ENCODE results near the gene PCSK6. TPM values are rescaled to one million over a fixed set of nuclear protein-coding genes. Genes with fewer than 3 reads are reported as not detected.

The PCSK6 gene
- total RNA-seq, 1 experiment from 2014 or later = 2.9 TPM

- no peak for TF ChIP-seq ZNF425 (CRISPR knock-in tag; conservative IDR thresholded peaks at IDR 0.05)
- TF ChIP-seq E2F5 (CRISPR knock-in tag; IDR thresholded peaks at IDR 0.05) = no peak
- TF ChIP-seq SOX15 (CRISPR knock-in tag; IDR thresholded peaks at IDR 0.05) = no peak
- TF ChIP-seq TEAD1 (CRISPR knock-in tag; IDR thresholded peaks at IDR 0.05) = no peak
- no peak for TF ChIP-seq NR2C2 (CRISPR knock-in tag; IDR thresholded peaks at IDR 0.05)
- TF ChIP-seq AFF4 (CRISPR knock-in tag; IDR thresholded peaks at IDR 0.05; ENCODE audit: borderline replicate concordance) = no peak
- no peak for TF ChIP-seq OVOL2 (CRISPR knock-in tag; IDR thresholded peaks at IDR 0.05; ENCODE audit: borderline replicate concordance)
- TF ChIP-seq ZNF121 (CRISPR knock-in tag; IDR thresholded peaks at IDR 0.05) = no peak
- TF ChIP-seq ZNF423 (CRISPR knock-in tag; IDR thresholded peaks at IDR 0.05) = no peak
These were observed 24.4 kb downstream of the PCSK6 start (continued) for GRCh38 chr15:101464999-101465669.

- no peaks in the 10 kb centered on the region for H3K27me3 Mint-ChIP-seq (ENCODE audit: low read depth)
- ChIA-PET POLR2A (no interaction called here), CTCF (no interaction called here)
- TF ChIP-seq IRF1 (CRISPR knock-in tag; IDR thresholded peaks at IDR 0.05) (no peak), FOXJ3 (CRISPR knock-in tag; IDR thresholded peaks at IDR 0.05; ENCODE audit: borderline replicate concordance) (no peak), IRF2 (CRISPR knock-in tag; IDR thresholded peaks at IDR 0.05; ENCODE audit: borderline replicate concordance, low read depth) (no peak), ZNF396 (CRISPR knock-in tag; IDR thresholded peaks at IDR 0.05; ENCODE audit: borderline replicate concordance) (no peak), ETV6 (CRISPR knock-in tag; IDR thresholded peaks at IDR 0.05) (no peak), ATF6 (CRISPR knock-in tag; IDR thresholded peaks at IDR 0.05) (no peak), USF2 (CRISPR knock-in tag; IDR thresholded peaks at IDR 0.05) (no peak), ZNF416 (CRISPR knock-in tag; IDR thresholded peaks at IDR 0.05) (no peak), MAX (CRISPR knock-in tag; IDR thresholded peaks at IDR 0.05) (no peak), NR1H2 (CRISPR knock-in tag; IDR thresholded peaks at IDR 0.05) (no peak), CREM (CRISPR knock-in tag; IDR thresholded peaks at IDR 0.05) (no peak), ERG (CRISPR knock-in tag; IDR thresholded peaks at IDR 0.05) (no peak), GRHL2 (CRISPR knock-in tag; IDR thresholded peaks at IDR 0.05; ENCODE audit: insufficient replicate concordance, severe bottlenecking) (no peak), CDX4 (CRISPR knock-in tag; IDR thresholded peaks at IDR 0.05; ENCODE audit: borderline replicate concordance) (no peak)
These were observed 25.1 kb downstream of the PCSK6 start for GRCh38 chr15:101464256-101464998.

More at GRCh38 chr15:101464256-101464998, 25.1 kb downstream of the PCSK6 start:
- Mint-ChIP-seq H3K36me3 (no peaks in the 10 kb centered on the region), H3K4me3 (no peak overlapping the region), H3K27ac (no peak overlapping the region), H3K4me1 (peaks cover 8% of the 10 kb centered on the region), H3K9me3 (peaks cover 13% of the 10 kb centered on the region)
- DNase-seq (ENCODE audit: low spot score) = no peak
- no peak for ATAC-seq
